ENCODE results near the gene HOXA3. TPM values are rescaled to one million over a fixed set of nuclear protein-coding genes. Genes with fewer than 3 reads are reported as not detected.

Gene HOXA3
- total RNA-seq, 1 experiment from 2014 or later, result 22.6 TPM

- Histone ChIP-seq H3K36me3 (ENCODE audit: control insufficient read depth, insufficient read depth, low read length) (no peaks in the 10 kb centered on the region), H3K27me3 (replicated peaks; ENCODE audit: control insufficient read depth, insufficient read depth, low read length) (no peaks in the 10 kb centered on the region), H3K4me3 (ENCODE audit: low read depth, low read length) (no peak overlapping the region), H3K4me1 (no peaks in the 10 kb centered on the region), H3K9me3 (no peaks in the 10 kb centered on the region)
- Mint-ChIP-seq H3K4me3 (ENCODE audit: unreplicated experiment) (no peak overlapping the region), H3K4me1 (ENCODE audit: low read depth, unreplicated experiment) (no peaks in the 10 kb centered on the region), H3K36me3 (ENCODE audit: insufficient read depth, unreplicated experiment) (no peaks in the 10 kb centered on the region), H3K27me3 (ENCODE audit: insufficient read depth, unreplicated experiment) (no peaks in the 10 kb centered on the region), H3K27ac (ENCODE audit: unreplicated experiment) (no peak overlapping the region), H3K9me3 (ENCODE audit: unreplicated experiment) (no peaks in the 10 kb centered on the region)
- intact Hi-C loops (cut with micrococcal nuclease; ENCODE audit: unreplicated experiment), result no loop called here
- CTCF ChIA-PET, result interaction anchor here (0.6 kb wide), 1 partner anchor 12 kb away, joined by 3 read pairs; no protein-coding TSS in a partner anchor
- TF ChIP-seq CTCF (IDR thresholded peaks at IDR 0.05; ENCODE audit: insufficient read depth in 1 of 2, low read depth in 1 of 2, low read length in 1 of 2, severe bottlenecking in 1 of 2, unreplicated experiment in 1 of 2), result no peak
- POLR2A ChIA-PET, result no interaction called here
- peak in 1 of 2 experiments; percentile 27 for DNase-seq
- no TSS peak for BruUV-seq (replicated peaks)
Observed at GRCh38 chr7:27191833-27192545, 39.6 kb upstream of the HOXA3 start.

GRCh38 chr7:27191161-27191731 lies 38.9 kb upstream of the HOXA3 start:
- no peak overlapping the region for H3K4me3 Mint-ChIP-seq (ENCODE audit: unreplicated experiment)
- no peaks in the 10 kb centered on the region for H3K4me1 Mint-ChIP-seq (ENCODE audit: low read depth, unreplicated experiment)
- no peaks in the 10 kb centered on the region for H3K36me3 Mint-ChIP-seq (ENCODE audit: insufficient read depth, unreplicated experiment)
- ChIA-PET CTCF (no interaction called here), POLR2A (no interaction called here)
- H3K4me3 ChIP-seq (ENCODE audit: low read depth, low read length), result no peak overlapping the region
- no peak for TF ChIP-seq CTCF (IDR thresholded peaks at IDR 0.05; ENCODE audit: insufficient read depth in 1 of 2, low read depth in 1 of 2, low read length in 1 of 2, severe bottlenecking in 1 of 2, unreplicated experiment in 1 of 2)
- intact Hi-C loops (cut with micrococcal nuclease; ENCODE audit: unreplicated experiment), result no loop called here
- no peak overlapping the region for H3K27ac Mint-ChIP-seq (ENCODE audit: unreplicated experiment)
- no peaks in the 10 kb centered on the region for H3K27me3 Mint-ChIP-seq (ENCODE audit: insufficient read depth, unreplicated experiment)
- peak in 1 of 2 experiments; percentile 17 for DNase-seq
- H3K4me1 ChIP-seq, result no peaks in the 10 kb centered on the region
- no peaks in the 10 kb centered on the region for H3K9me3 ChIP-seq
- no peaks in the 10 kb centered on the region for H3K9me3 Mint-ChIP-seq (ENCODE audit: unreplicated experiment)
- H3K27me3 ChIP-seq (replicated peaks; ENCODE audit: control insufficient read depth, insufficient read depth, low read length), result no peaks in the 10 kb centered on the region; the same call in 1 of the 2 replicates
- no TSS peak for BruUV-seq (replicated peaks)
- H3K36me3 ChIP-seq (ENCODE audit: control insufficient read depth, insufficient read depth, low read length), result no peaks in the 10 kb centered on the region

DNA sequence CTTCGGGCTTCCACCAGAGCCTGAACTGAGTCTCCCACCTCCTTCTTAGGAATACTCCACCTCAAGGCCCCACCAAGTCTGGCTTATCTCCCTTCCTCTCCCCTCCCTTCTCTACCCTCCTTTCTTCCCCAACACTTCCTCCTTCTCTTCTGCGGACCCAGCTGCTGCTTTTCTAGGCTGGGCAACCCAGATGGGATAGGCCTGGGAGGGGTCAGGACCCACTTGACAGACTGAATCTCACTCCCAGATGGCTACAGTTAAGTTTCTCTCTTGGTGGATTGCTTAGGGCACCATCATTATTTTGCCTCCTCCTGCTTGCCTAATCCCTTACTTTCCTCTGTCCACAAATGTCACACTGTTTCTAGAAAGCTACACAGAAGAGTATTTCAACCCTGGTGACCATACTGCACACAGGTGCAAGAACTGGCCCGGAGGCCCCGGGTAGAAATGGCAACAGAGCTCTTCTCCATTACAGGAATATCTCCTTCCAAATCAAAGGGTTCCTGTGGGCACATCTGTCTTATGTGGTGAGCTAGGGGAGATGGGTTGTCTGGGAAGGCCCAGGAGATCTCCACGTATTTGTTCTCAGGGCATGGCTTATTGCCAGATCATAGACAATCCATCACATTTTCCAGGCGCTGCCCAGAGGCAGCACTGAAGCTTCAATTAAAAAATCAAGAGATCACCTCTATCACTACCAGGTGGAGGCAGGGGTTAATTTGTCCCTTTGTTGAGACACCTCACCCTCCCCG lies 37.8 kb upstream of the HOXA3 start:
- H3K27me3 ChIP-seq (replicated peaks; ENCODE audit: control insufficient read depth, insufficient read depth, low read length), result no peaks in the 10 kb centered on the region; the same call in none of the 2 replicates
- ChIA-PET POLR2A (no interaction called here), CTCF (interaction anchor here (0.5 to 0.6 kb wide), 2 partner anchors 10 to 11 kb away, joined by 3 read pairs; partner anchors contain the start of gene HOXA13)
- H3K36me3 ChIP-seq (ENCODE audit: control insufficient read depth, insufficient read depth, low read length), result no peaks in the 10 kb centered on the region
- H3K9me3 ChIP-seq, result no peaks in the 10 kb centered on the region
- Mint-ChIP-seq H3K27me3 (ENCODE audit: insufficient read depth, unreplicated experiment) (peaks cover 3% of the 10 kb centered on the region), H3K36me3 (ENCODE audit: insufficient read depth, unreplicated experiment) (no peaks in the 10 kb centered on the region), H3K27ac (ENCODE audit: unreplicated experiment) (no peak overlapping the region), H3K4me3 (ENCODE audit: unreplicated experiment) (no peak overlapping the region), H3K9me3 (ENCODE audit: unreplicated experiment) (no peaks in the 10 kb centered on the region), H3K4me1 (ENCODE audit: low read depth, unreplicated experiment) (no peaks in the 10 kb centered on the region)
- BruUV-seq (replicated peaks), result no TSS peak
- intact Hi-C loops (cut with micrococcal nuclease; ENCODE audit: unreplicated experiment), result no loop called here
- no peaks in the 10 kb centered on the region for H3K4me1 ChIP-seq
- no peak overlapping the region for H3K4me3 ChIP-seq (ENCODE audit: low read depth, low read length)
- DNase-seq, result no peak
- no peak for TF ChIP-seq CTCF (IDR thresholded peaks at IDR 0.05; ENCODE audit: insufficient read depth in 1 of 2, low read depth in 1 of 2, low read length in 1 of 2, severe bottlenecking in 1 of 2, unreplicated experiment in 1 of 2)
